Prostate gland (tissue), 2 donors: ENCODE measurements around the gene C2CD4C. TPM values are rescaled to one million over a fixed set of nuclear protein-coding genes. Genes with fewer than 3 reads are reported as not detected.
"Not testable (repeated sequence)": the region's sequence is repeated elsewhere in the genome, so short reads cannot be mapped to it uniquely, and the experiment has no call there.

ENCODE experiments used
- DNase-seq: peaks from one replicate; pipeline ENCODE4 v3.0.0-alpha.2; 2019; ENCODE audit warnings: low spot score
- H3K27ac ChIP-seq, 2 donors: fragments of 200-600 bp; sonication (generic); 2 replicates each; pipeline ENCODE4 v1.5.1; 2017 to 2019
- H3K27me3 ChIP-seq: fragments of 200-600 bp; sonication (generic); replicated peaks from 2 replicates; pipeline ENCODE4 v1.5.1; 2019; ENCODE audit not compliant: insufficient read depth
- H3K36me3 ChIP-seq, 2 donors: fragments of 200-600 bp; sonication (generic); 1 replicate in 1 of 2; 2 replicates in 1 of 2; pipeline versions ENCODE4 v1.5.1 to v1.8.1; 2017 to 2019
- H3K4me1 ChIP-seq: fragments of 200-600 bp; sonication (generic); replicated peaks from 2 replicates; pipeline ENCODE4 v1.5.1; 2019
- H3K4me3 ChIP-seq, 2 donors: fragments of 200-600 bp; sonication (generic); 2 replicates each; pipeline ENCODE4 v1.5.1; 2017 to 2019
- H3K9me3 ChIP-seq: fragments of 200-600 bp; sonication (generic); 2 replicates; pipeline ENCODE4 v1.5.1; 2017
- POLR2A ChIP-seq: fragments of 450-650 bp; IDR thresholded peaks from one replicate; pipeline ENCODE4 v1.6.1; 2016; ENCODE audit warnings: antibody characterized with exemption, mild to moderate bottlenecking
- POLR2AphosphoS5 ChIP-seq: sonication (generic); formaldehyde crosslinking; IDR thresholded peaks from one replicate; pipeline ENCODE4 v1.6.1; 2017; ENCODE audit warnings: antibody characterized with exemption
- WGBS: methylation state at CpG from one replicate; pipeline ENCODE4 v1.1.5; 2018; 5-methylcytosine and 5-hydroxymethylcytosine counted together
- intact Hi-C: fragments of 100-400 bp; cut with DNase I; formaldehyde crosslinking; loops from one replicate; pipeline ENCODE4 v1.14.2; 2022
- total RNA-seq, 2 donors: library from RNA; depleted of rRNA; stranded (reverse); fragments of >200 nt; gene quantifications; one replicate each; pipeline ENCODE4 v1.1.0, GENCODE V29; 2016
- TF ChIP-seq, protein P1 (sequence below), 4 experiments: fragments of 200-600 bp in 2 of 4; fragments of 450-650 bp in 2 of 4; sonication (generic) in 2 of 4; IDR thresholded peaks; 1 replicate in 3 of 4; 2 replicates in 1 of 4; pipeline ENCODE4 v1.5.1; 2016 to 2019; ENCODE audit warnings: antibody characterized with exemption in 4 of 4, mild to moderate bottlenecking in 2 of 4, moderate library complexity in 2 of 4

The C2CD4C gene
- total RNA-seq, 2 donors from 2014 or later, result 0.59 to 3.1 TPM

DNA sequence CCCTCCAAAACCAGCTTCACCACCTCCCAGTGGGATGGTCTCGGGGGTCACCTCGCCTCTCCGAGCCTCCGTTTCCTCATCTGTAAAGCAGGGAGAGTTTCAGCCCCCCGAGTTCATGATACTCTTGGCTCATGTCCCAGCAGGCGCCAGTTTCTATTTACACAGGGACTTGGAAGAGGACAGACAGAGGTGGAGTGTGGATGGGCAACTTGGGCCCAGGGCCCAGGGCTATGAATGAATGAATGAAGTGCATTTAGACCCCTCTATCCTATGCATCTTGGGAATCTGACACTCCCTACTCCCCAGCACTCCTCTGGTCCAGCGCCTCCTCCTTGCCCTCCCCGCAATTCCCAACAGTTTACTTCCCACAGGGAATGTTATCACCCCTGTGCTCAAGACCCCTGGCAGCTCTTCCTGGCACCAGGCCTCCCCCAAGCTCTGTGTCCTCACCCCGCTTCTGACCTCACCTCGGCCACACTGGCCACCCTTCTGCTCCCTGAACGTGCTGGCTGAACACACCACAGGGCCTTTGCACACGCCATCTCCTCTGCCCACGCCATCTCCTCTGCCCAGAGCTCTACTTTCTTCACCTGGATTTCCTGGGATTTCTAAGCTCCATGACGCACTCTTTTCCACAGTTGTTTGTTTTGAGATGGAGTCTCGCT lies 4.9 kb upstream of the C2CD4C start:
- Histone ChIP-seq H3K4me3 (no peak overlapping the region), H3K27me3 (no peaks in the 10 kb centered on the region), H3K36me3 (no peaks in the 10 kb centered on the region), H3K27ac (no peak overlapping the region), H3K4me1 (no peaks in the 10 kb centered on the region), H3K9me3 (no peaks in the 10 kb centered on the region)
- no peak for DNase-seq
- intact Hi-C loops, result no loop called here
- TF ChIP-seq POLR2AphosphoS5 (no peak), POLR2A (no peak)
- TF ChIP-seq, protein P1, sequence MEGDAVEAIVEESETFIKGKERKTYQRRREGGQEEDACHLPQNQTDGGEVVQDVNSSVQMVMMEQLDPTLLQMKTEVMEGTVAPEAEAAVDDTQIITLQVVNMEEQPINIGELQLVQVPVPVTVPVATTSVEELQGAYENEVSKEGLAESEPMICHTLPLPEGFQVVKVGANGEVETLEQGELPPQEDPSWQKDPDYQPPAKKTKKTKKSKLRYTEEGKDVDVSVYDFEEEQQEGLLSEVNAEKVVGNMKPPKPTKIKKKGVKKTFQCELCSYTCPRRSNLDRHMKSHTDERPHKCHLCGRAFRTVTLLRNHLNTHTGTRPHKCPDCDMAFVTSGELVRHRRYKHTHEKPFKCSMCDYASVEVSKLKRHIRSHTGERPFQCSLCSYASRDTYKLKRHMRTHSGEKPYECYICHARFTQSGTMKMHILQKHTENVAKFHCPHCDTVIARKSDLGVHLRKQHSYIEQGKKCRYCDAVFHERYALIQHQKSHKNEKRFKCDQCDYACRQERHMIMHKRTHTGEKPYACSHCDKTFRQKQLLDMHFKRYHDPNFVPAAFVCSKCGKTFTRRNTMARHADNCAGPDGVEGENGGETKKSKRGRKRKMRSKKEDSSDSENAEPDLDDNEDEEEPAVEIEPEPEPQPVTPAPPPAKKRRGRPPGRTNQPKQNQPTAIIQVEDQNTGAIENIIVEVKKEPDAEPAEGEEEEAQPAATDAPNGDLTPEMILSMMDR (IDR thresholded peaks at IDR 0.05), result no peak
- 68% methylated on average over 15 of the region's 15 CpGs for WGBS

DNA sequence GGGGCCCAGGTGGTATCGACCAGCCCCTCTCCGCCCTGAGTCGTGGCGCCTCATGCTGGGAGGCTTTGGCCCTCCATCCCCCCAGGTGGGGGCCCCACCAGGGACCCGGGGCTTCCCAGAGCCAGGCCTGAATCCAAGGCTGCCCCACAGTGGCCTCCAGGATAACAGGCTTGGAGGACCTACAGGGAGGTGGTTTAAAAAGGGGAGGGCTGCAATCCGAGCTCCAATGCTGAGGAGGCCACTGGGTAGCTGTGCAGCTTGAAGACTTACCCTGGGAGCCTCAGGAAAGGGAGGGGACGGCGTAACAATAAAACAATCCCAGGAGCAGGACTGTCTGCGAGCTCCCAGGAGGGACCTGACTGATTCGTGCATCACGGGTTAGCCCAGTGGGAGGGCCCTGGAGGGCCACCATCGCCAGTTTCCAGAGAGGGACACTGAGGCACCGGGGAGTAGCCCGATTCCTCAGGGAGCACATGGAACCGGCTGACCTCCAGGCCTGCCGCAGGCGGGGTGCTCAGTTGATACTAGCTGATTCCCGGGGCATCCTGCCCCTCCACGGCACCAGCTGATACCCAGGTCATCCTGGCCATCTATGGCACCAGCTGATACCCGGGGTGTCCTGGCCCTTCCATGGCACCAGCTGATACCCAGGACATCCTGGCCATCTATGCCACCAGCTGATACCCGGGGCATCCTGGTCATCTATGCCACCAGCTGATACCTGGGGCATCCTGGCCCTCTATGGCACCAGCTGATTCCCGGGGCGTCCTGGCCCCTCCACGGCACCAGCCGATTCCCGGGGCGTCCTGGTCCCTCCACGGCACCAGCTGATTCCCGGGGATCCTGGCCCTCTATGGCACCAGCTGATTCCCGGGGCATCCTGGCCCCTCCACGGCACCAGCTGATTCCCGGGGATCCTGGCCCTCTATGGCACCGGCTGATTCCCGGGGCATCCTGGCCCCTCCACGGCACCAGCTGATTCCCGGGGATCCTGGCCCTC lies 3.7 kb upstream of the C2CD4C start:
- H3K36me3 ChIP-seq, result no peaks in the 10 kb centered on the region
- peaks cover 4% of the 10 kb centered on the region for H3K4me1 ChIP-seq
- DNase-seq, result no peak
- intact Hi-C loops, result no loop called here
- H3K27ac ChIP-seq, result no peak overlapping the region
- TF ChIP-seq POLR2AphosphoS5 (no peak), POLR2A (no peak)
- TF ChIP-seq, protein P1 (IDR thresholded peaks at IDR 0.05), result no peak
- no peak overlapping the region for H3K4me3 ChIP-seq
- 46% methylated on average over 29 of the region's 36 CpGs for WGBS
- H3K9me3 ChIP-seq, result no peaks in the 10 kb centered on the region
- H3K27me3 ChIP-seq, result no peaks in the 10 kb centered on the region

DNA sequence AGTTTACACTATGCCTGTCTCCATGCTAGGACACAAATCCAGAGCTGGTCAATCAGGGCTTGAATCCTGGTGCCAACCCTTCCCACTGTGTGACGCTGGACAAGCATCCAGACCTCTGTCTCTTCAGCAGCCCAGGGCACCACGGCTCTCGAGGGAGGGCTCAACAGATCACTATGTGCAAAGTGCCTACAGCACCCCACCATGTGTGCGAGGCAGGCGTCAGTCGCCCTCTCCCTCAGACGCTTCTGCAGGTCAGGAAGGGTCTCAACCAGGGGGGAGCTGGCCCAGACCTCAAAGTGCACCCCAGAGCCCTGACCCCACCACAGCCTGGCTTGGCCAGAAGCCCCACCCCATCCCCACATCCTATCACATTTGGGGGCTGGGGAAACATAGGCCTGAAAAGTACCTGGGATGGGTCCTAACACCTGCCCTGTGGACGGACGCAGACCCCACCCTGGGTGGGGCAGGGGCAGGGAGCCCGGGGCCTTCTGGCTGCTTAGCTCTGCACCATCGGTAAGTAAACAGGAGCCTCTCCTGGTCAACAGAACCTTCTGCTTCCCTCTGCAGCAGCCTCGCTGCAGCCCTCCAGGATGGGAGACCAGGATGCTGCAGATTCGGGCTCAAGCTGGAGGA lies 2.9 kb upstream of the C2CD4C start:
- no peak overlapping the region for H3K4me3 ChIP-seq
- WGBS, result 58% methylated on average over 13 of the region's 13 CpGs
- H3K27ac ChIP-seq, result no peak overlapping the region
- no peak for DNase-seq
- no peaks in the 10 kb centered on the region for H3K9me3 ChIP-seq
- H3K4me1 ChIP-seq, result peaks cover 4% of the 10 kb centered on the region
- H3K36me3 ChIP-seq, result no peaks in the 10 kb centered on the region
- intact Hi-C loops, result no loop called here
- no peaks in the 10 kb centered on the region for H3K27me3 ChIP-seq
- TF ChIP-seq POLR2AphosphoS5, result no peak
- TF ChIP-seq, protein P1 (IDR thresholded peaks at IDR 0.05), result no peak

DNA sequence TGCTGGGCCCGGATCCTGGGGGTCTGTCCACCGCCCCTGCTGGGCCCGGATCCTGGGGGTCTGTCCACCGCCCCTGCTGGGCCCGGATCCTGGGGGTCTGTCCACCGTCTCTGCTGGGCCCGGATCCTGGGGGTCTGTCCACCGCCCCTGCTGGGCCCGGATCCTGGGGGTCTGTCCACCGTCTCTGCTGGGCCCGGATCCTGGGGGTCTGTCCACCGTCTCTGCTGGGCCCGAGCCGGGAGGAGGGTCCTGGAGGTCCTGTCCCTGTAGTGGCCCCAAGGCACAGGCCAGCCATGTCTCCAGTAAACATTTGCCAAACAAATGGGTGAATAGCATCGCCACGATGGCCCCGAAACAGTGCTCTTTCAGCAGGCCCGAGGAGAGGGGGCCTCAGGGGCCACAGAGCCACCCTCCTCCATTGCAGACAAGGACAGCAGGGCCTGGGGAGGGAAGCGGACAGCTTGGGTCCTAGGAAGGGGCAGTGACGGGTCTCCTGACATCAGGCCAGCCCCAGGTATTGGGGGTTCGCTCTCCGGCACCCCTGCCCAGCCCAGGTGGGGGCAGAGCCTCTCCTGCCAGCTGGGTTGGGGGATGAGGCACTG lies 2.3 kb upstream of the C2CD4C start:
- H3K36me3 ChIP-seq, H3K4me1 ChIP-seq, H3K4me3 ChIP-seq, H3K27me3 ChIP-seq, H3K27ac ChIP-seq, H3K9me3 ChIP-seq, intact Hi-C loops, DNase-seq: not testable (repeated sequence)
- WGBS, result 88% methylated on average over 8 of the region's 22 CpGs

DNA sequence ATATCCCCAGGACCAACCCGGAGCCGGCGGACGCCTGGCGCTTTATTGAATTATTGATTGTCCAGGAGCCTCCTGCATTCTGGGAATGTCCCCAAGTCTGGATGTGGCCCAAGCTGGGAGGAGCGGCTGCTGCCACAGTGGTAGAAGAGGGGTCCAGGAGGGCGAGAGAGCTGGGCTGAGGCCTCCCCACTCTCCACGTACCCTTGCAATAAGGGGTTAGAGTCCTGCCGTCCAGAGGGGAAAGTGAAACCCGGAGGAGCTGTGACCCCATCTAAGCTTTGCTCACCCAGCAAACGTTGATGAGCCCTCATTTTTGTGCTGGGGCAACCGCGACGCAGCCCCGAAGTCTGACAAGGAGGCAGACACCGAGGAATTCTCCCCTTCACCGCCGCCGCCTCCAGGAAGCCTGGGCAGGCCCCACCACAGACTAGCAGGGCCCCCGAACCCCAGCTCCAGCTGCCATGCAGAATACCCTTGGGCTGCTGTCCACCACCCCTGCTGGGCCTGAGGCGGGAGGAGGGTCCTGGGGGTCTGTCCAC lies 1.4 kb upstream of the C2CD4C start:
- Histone ChIP-seq H3K36me3 (no peaks in the 10 kb centered on the region), H3K4me1 (peaks cover 10% of the 10 kb centered on the region), H3K9me3 (no peaks in the 10 kb centered on the region), H3K27me3 (no peaks in the 10 kb centered on the region), H3K27ac (no peak overlapping the region), H3K4me3 (no peak overlapping the region)
- intact Hi-C loops, result no loop called here
- no peak for TF ChIP-seq POLR2A
- TF ChIP-seq POLR2AphosphoS5, result no peak
- TF ChIP-seq, protein P1 (IDR thresholded peaks at IDR 0.05), result no peak
- WGBS, result 57% methylated on average over 21 of the region's 21 CpGs
- DNase-seq, result no peak
